NCI-H1417 (cell line): Measurements from ENCODE around the gene C2orf78.
A peak's percentile ranks its signal among the peaks of the same experiment; 100 is the strongest.
"Not testable (repeated sequence)": the region's sequence is repeated elsewhere in the genome, so short reads cannot be mapped to it uniquely, and the experiment has no call there.

Source experiments
- DNase-seq, 3 experiments: peaks; one replicate each; lab custom pipeline; 2025; lab: John Stamatoyannopoulos, UW

Gene C2orf78

GRCh38 chr2:73780237-73780582, 3.8 kb upstream of the C2orf78 start:
- no peak for DNase-seq

DNA sequence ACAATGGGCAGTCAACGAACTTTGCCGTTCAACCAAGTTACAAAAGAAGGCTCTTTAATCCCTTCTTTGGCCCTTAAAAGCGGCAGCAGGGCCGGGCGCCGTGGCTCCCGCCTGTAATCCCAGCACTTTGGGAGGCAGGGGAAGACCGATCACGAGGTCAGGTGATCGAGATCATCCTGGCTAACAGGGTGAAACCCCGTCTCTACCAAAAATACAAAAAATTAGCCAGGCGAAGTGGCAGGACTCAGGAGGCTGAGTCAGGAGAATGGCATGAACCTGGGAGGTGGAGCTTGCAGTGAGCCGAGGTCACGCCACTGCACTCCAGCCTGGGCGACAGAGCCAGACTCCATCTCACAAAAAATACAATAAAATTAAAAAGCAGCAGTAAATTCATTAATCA, 581 bp upstream of the C2orf78 start:
- DNase-seq = not testable (repeated sequence)

GRCh38 chr2:73811878-73812277, 27.9 kb downstream of the C2orf78 start:
- no peak for DNase-seq

GRCh38 chr2:73812635-73813034, 28.7 kb downstream of the C2orf78 start:
- no peak for DNase-seq

- no peak for DNase-seq
Measured at GRCh38 chr2:73818296-73818695, 34.3 kb downstream of the C2orf78 start.

DNA sequence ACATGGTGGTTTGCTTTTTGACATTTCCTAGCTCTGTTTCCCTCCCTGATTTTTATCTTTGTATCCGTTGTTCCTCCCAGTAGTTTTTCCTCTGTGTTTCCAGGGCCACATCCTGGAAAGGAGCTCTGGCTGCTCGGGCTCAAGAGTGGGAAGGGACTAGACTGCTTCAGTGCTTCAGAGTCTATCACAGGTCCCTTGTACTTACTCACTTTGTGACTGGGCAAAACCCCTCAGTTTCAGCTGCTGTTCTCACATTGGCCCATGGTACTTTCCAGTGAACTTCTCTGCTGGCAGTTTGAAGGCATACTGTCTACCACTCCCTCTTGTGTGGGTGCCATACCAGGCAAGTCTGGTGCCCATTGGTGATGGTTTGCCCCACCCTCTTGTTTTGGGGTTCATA, 37.2 kb downstream of the C2orf78 start:
- no peak for DNase-seq

DNA sequence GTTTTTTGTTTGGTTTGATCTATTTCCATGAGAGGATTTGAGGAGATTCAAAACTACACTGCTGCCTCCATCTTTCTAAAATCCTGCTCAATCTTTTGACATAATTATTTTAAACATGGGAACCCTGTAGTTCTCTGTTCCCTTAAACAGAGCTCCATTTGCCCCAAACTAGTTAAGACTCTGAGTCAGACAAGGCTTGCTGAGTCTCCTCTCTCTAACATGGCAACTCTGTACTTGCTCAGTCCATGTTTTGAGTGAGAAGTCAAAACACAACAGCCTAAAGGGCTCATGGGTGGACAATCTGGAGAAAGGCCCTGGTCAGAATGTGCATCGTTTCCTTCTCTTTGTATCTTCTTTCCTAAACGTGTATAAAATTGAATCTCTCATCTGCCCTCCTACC, 37.7 kb downstream of the C2orf78 start:
- DNase-seq = no peak

- no peak for DNase-seq
Measured at GRCh38 chr2:73822276-73822675, 38.3 kb downstream of the C2orf78 start.

DNA sequence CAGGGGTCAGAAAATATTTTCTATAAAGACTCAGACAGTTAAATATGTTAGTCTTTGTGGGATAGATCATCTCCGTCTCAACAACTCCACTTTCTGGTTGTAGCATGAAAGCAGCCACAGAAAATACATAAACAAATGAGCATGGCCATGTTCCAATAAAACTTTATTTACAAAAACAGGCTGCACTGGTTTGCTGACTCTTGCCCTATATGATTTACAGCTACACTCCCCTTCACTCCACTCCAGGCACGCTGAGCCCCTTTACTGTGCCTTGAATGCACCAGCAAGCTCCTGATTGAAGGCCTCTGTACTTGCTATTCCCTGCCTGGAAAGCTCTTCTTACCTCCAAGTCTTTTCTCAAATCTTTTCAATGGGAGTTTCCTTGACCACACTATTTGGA, 39.0 kb downstream of the C2orf78 start:
- no peak for DNase-seq

GRCh38 chr2:73823416-73823815, 39.4 kb downstream of the C2orf78 start:
- DNase-seq = no peak

DNA sequence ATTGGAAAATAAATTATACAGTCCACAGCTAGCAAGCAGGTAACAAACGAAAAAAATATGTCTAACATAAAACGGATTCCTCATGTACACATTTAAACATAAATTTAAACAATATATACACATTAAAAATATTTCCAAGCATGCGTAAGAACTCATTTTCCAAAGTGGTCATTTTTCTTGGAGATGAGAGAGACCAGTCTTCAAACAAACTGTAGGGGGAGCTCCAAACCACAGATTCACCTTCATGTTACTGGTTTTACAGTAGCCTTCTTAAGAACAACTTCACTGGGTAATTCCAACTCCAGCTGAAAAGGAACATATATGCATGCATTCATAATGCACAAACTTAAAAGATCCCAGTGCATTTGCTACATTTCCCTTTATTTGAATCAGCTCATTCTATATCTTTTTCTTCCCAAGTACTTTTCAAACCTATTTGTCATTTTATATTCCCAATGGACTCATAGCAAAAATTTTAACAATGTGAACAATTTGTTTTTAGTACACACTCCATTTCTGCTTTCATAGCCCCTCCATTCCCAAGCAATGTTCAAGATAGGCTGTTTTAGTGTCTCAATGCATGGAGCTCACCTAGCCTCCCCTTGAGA, 40.0 kb downstream of the C2orf78 start:
- DNase-seq = peak; percentile 47 to 87 (median 48)

DNA sequence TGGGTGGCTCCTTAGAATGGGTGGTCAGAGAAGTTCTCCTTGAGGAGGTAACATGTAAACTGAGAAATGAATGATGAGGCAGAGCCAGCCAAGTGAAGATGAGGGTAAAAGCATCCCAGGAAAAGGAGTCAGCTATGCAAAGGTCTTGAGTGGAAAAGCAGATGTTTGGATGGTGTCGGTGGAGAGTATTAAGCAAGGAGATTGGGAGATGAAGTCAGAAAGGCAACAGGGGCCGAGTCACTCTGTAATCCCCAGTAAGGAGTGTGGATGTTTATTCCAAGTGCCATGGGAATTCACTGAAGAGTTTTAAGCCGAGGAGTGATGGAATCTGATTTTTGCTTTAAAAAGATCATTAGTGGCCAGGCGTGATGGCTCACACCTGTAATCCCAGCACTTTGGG, 41.4 kb downstream of the C2orf78 start:
- DNase-seq = no peak

DNA sequence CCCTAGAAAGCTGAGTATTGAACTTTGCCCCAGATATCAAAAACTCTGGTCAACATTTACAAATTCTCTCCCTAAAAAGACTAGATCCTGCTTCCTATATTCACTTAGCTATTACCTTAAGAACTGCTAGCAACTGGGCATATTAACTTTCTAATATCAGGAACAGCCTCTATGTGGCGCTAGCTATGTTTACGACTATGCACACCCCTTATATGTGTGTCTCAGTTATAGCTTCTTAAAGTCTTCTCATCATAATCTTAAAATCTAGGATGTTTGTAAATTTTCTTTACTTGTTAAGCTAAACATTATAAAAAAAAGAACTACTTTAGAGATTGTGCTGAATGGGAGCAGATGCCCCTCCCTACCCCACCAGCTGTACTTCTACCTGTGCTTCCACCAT, 43.0 kb downstream of the C2orf78 start:
- peak in 2 of 3 experiments; percentile 1 to 18 for DNase-seq

DNA sequence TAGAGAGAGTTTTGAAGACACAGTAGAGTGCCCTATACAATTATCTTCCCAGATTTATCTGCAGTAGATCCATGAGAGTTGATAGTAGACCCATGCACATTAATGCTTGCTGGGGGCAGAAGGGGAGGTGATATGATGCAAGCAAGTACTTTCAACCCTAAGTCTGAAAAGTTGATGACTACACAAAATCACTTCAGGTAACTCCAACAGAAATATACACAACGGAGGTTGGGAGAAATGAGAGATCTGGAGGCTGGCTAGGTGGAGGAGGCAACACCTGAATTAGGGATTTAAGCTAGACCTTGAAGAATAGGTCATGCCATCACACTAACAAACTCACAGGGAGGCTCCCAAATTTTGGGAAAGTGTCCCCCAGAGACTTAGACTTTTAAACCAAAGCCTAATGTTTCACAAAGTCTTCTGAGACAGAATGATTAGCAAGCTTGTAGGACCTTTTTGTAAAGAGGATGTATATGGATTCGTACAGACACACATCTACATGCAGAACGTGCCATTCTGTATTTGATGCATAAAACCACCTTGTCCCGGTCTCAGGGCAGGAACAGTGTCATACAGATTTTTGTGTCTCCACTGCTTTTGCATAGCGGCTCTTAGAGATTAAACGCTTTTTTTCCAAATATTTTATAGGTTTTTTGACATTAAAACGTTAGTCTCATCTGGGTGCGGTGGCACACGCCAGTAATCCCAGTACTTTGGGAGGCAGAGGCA, 43.8 kb downstream of the C2orf78 start:
- DNase-seq = no peak

DNA sequence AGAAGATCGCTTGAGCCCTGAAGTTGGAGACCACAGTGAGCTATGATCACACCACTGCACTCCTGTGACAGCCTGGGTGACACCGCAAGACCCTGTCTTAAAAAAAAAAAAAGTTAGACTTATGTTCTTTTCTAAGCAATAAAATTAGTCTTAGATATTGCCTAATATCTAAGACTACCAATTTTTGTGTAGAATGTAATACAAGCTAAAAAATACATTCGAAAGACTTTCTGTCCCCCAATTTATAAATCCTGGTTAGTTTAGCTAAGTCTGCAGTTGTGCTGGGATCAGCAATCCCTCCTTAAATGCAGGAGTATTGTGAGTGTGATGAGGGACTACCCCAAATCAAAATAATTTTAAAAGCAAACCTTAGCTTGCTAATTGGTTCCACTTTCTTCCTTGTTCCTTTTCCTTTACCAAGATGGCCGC, 44.4 kb downstream of the C2orf78 start:
- DNase-seq = no peak

DNA sequence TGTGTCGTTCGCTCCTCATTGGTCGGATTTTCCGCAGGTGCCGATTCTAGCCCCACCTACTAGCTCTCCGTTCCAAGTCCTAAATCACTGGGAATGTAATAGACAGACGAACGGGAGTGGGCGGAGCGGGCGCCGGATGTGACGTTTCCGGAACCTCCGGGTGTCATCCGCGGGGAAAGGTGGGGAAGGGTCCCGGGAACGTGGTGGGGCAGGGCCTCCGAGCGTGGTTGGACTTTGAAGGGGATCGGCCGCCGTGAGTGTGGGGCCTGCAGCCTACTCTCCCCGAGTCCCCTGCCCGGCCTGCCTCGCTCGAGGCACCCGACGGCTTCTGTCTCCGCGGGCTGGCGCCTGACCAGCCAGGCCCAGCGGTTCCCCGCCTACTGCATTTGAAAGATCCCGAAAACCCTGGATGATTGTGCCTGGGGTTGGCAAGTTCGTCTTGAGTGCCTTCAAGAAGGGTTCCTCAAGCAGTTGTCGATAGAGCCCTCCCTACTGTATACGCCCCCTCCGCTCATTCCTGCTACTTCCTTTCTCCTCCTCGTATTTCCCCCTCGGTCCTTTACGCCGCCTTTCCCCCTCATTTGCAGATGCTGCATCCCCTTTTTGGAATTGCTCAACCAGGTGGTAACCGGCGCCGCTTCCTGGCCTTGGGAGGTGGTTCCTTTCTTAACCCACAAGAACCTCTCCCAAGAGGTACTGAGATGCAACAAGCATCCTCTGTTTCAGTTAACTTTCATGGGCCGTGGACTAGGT, 45.0 kb downstream of the C2orf78 start, which contains the start of gene STAMBP:
Gene STAMBP (plus strand): TSS at position 144 of the 753 bp plus-strand sequence. CDS start 1,896 bp downstream, outside the sequence.
- peak; percentile 88 to 99 (median 95) for DNase-seq

- DNase-seq = no peak
Measured at GRCh38 chr2:73830871-73831401, 47.0 kb downstream of the C2orf78 start.

DNA sequence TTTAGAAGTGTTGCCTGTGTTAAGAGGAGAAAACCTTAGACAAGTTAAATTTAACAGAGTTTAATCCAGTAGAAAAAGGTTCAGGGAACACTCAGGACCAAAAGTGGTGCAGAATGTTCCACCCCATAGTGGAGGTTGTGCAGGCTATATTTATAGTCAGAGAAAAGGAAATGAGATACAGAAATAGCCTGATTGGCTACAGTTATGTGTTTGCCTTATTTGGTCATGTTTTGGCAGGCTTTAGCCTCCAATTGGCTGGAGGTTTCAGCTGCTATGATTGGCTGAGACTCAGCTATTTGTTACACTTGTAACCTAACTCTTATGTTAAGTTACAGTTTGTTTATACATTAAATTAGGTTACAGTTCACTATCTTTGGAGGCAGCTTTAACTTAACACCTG, 48.9 kb downstream of the C2orf78 start:
- no peak for DNase-seq

DNA sequence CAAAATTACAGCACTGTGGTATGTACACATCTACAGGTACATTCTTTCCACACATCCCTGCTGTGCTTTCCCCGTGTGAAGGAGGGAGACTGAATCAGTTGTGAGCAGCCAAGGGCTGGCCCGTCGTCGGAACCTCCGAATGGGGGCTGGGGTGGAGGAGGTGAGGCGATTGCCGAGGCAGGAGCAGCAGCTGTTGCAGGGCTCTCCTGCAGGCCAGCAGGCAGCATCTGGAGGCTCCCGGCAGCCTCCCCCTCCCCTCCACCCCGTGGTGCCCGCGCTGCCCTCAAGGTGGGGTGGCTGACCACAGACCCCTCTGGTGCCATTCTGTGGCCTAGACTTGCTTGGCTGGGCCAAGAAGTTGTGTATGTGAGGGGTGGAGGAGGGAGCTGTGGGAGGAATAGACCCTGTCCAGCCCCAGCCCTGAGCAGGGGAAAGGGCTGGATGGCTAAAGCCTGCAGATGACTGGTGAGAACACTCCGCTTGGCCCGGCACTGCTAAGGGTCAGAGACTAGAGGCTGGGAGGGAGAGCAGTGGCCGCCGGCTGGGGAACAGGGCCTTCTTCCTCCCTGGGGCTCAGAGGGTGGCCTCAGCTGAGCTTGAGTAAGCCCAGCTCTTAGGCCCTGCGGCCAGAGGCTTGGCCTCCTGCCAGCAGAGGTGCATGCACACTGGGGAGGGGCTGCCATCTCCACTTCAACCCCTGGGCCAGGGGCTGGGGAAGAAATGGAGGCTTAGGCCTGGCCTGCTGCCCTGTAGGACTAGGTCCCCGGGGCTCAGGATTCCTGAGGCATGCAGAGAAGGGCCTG, 52.4 kb downstream of the C2orf78 start:
- peak in 1 of 3 experiments; percentile 24 for DNase-seq

GRCh38 chr2:73837847-73838585, 54.0 kb downstream of the C2orf78 start:
- no peak for DNase-seq

DNA sequence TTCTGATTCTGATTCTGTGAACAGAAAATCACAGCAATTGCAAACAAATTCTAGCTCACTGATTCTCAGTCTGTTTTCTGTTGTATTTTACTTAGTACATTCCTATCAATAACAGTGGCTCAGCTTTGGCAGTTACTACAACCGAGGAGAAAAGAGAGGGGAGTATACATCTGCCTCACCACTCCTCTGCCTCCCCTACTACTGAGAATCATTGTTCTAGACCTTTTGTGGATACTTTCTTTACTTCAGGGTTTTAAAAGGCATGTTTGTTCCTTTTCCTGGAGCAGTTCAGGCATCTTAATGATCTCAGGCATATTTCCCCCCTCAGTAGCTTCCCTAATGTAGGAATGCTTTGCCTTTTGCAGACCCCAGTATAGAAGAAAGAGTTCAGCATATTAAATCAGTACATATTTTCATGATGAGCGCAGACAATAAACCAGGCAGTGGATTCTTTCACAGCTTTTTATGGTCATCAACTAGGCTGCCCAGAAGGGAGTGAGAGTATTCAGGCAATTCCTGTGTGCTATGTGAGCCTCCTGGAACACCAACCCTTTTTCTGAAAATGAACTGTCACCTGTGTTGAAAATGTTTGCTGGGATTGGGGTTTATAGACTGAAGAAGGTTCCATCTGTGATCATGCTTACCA, 55.0 kb downstream of the C2orf78 start:
- DNase-seq = no peak
